NT2/D1 (cell line): ENCODE measurements around the gene ANO1.

Experiments
- DNase-seq: peaks from one replicate; pipeline ENCODE4 v3.0.0-alpha.2; 2011; ENCODE audit warnings: low read depth, low spot score
- H3K27me3 ChIP-seq: 2 replicates; pipeline ENCODE4 v1.6.0; 2011; ENCODE audit warnings: mild to moderate bottlenecking; ENCODE audit not compliant: insufficient read length, insufficient read depth
- H3K36me3 ChIP-seq: 2 replicates; pipeline ENCODE4 v1.6.1; 2011; ENCODE audit warnings: mild to moderate bottlenecking, low read length, mixed read lengths; ENCODE audit not compliant: insufficient read depth, insufficient read length
- H3K4me1 ChIP-seq: 2 replicates; pipeline ENCODE4 v1.5.1; 2011; ENCODE audit not compliant: insufficient read depth, insufficient read length
- H3K4me3 ChIP-seq: 2 replicates; pipeline ENCODE4 v1.5.1; 2011; ENCODE audit warnings: low read depth; ENCODE audit not compliant: insufficient read length
- H3K9ac ChIP-seq: 2 replicates; pipeline ENCODE4 v1.6.0; 2011; ENCODE audit warnings: low read depth; ENCODE audit not compliant: insufficient read length
- H3K9me3 ChIP-seq: 2 replicates; pipeline ENCODE4 v1.5.1; 2011; ENCODE audit warnings: mild to moderate bottlenecking, low read length; ENCODE audit not compliant: insufficient read depth
- SUZ12 ChIP-seq: IDR thresholded peaks from 2 replicates; pipeline ENCODE4 v1.6.1; 2011; ENCODE audit not compliant: insufficient read length, insufficient read depth; ENCODE audit errors: extremely low read depth
- YY1 ChIP-seq: IDR thresholded peaks from 2 replicates; pipeline ENCODE4 v1.6.1; 2011; ENCODE audit not compliant: insufficient read length, insufficient read depth
- ZNF274 ChIP-seq: IDR thresholded peaks from 2 replicates; pipeline ENCODE4 v1.6.1; 2011; ENCODE audit warnings: mild to moderate bottlenecking, low read depth, low read length

ANO1 gene

DNA sequence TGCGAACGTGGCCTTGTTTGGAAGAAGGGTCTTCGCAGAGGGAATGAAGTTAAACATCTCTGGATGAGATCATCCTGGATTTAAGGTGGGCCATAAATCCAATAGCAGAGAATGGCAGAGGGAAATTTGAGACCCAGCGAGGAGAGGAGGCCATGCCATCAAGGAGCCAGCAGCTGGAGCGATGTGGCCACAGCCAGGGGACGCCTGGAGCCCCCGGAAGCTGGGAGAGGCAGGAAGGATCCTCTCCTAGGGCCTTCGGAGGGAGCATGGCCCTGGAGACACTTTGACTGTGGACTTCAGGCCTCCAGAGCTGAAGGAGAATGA lies 22.1 kb downstream of the ANO1 start:
- TF ChIP-seq ZNF274 (no peak), SUZ12 (no peak), YY1 (no peak)
- Histone ChIP-seq H3K9ac (no peak overlapping the region), H3K27me3 (no peaks in the 10 kb centered on the region), H3K9me3 (no peaks in the 10 kb centered on the region), H3K4me1 (no peaks in the 10 kb centered on the region), H3K36me3 (no peaks in the 10 kb centered on the region), H3K4me3 (no peak overlapping the region)
- DNase-seq: no peak

DNA sequence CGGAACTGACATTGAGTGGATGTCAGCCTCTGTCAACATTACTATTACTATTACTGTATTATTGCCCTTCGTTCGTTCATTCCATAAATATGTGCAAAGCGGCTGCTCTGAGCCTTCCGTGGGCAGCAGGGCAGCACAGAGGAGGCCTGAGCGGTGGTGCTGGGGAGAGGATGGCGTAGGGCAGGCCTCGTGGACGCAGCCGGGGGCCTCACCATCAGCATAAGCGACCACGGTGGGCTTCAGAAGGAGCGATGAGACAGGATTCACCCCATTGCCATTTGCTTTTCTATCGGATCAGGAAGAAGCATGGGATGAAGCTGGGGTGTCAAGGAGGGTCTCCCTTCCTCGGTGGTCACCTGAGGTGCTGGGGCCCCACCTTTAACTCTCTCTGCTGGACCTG lies 22.7 kb downstream of the ANO1 start:
- H3K9ac ChIP-seq: no peak overlapping the region
- DNase-seq: no peak
- no peaks in the 10 kb centered on the region for H3K27me3 ChIP-seq
- TF ChIP-seq YY1 (no peak), ZNF274 (no peak), SUZ12 (no peak)
- H3K4me1 ChIP-seq: peaks cover 2% of the 10 kb centered on the region
- no peaks in the 10 kb centered on the region for H3K36me3 ChIP-seq
- H3K9me3 ChIP-seq: no peaks in the 10 kb centered on the region
- no peak overlapping the region for H3K4me3 ChIP-seq

DNA sequence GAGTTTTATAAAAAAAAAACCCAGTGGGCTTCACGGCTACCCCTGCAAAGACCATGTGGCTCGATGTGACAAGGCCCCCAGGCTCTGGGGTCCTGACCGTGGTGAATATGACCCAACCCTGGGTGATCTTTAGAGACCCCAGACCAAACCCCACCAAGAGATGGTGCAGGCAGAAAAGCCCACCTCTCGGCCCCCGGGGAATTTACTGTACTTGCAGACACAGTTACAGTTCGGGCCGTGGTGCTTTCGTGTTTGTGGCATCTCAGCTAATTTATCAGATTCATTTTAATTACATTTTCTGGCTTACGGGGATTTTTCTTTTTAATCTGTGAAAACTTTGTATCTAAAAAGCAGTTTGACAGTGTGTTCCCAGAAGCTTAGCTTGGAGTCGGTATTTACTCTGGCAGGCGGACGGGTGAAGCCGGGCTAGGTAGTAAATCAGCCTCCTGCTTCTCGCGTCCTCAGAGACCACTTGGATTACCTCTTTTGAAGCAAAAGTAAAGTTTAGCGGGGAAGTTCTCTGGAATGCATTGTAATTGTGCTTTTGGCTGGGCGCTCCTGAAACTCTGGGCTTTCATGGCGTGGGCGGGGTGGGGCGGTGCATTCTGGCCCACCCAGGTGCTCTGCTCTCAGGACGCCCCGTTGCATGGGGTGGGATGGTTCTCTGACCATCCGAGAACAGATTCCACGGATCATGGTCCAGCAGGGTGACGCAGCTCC lies 25.3 kb downstream of the ANO1 start:
- H3K9me3 ChIP-seq: no peaks in the 10 kb centered on the region
- H3K9ac ChIP-seq: no peak overlapping the region
- peaks cover 8% of the 10 kb centered on the region for H3K4me1 ChIP-seq
- H3K4me3 ChIP-seq: no peak overlapping the region
- no peak for DNase-seq
- H3K36me3 ChIP-seq: no peaks in the 10 kb centered on the region
- H3K27me3 ChIP-seq: no peaks in the 10 kb centered on the region
- no peak for TF ChIP-seq SUZ12
- TF ChIP-seq ZNF274: no peak
- TF ChIP-seq YY1: no peak

DNA sequence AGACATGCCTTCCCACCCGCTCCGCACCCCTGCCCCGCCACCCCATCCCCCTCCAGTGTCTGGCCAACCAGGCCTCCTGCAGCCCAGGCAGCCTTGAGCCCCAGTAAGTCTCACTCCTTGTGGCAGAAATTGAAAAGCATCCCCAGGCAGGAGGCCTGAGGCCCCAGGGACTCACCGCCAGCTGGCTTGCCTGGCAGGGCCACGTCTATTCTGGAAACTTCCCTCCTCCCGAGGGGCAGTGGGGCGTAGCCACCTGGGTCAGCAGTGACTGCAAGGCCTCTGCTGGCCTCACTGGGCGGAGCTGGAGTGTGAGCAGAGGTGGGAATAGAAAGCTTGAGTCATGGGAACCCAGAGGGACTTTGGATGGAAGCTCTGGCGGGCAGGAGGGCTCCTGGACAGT lies 26.3 kb downstream of the ANO1 start:
- H3K9ac ChIP-seq: no peak overlapping the region
- DNase-seq: no peak
- H3K27me3 ChIP-seq: no peaks in the 10 kb centered on the region
- TF ChIP-seq YY1: no peak
- TF ChIP-seq ZNF274: no peak
- TF ChIP-seq SUZ12: no peak
- H3K9me3 ChIP-seq: no peaks in the 10 kb centered on the region
- peaks cover 11% of the 10 kb centered on the region for H3K4me1 ChIP-seq
- no peak overlapping the region for H3K4me3 ChIP-seq
- H3K36me3 ChIP-seq: no peaks in the 10 kb centered on the region

DNA sequence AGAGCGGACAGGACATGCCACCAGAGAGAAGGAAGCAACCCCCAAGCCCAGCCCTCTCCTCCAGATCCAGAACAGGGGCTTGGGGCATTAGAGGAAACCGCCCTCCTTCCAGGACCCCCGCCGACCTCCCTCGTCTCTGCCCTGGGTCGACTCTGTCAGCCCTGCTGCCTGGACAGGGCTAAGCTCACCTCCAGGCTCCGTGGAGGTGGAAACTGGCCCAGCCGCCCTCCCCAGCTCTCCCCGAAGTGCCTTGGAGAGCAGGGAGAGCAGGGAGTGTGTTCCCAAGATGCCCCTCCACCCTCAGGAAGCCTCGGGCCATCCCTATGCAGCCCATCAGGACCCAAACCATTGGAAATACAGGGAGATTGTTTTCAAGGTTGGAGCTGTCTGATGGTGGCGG lies 26.8 kb downstream of the ANO1 start:
- TF ChIP-seq ZNF274 (no peak), SUZ12 (no peak), YY1 (no peak)
- Histone ChIP-seq H3K27me3 (no peaks in the 10 kb centered on the region), H3K9me3 (no peaks in the 10 kb centered on the region), H3K36me3 (no peaks in the 10 kb centered on the region), H3K4me3 (no peak overlapping the region), H3K9ac (no peak overlapping the region), H3K4me1 (peaks cover 13% of the 10 kb centered on the region)
- DNase-seq: no peak

DNA sequence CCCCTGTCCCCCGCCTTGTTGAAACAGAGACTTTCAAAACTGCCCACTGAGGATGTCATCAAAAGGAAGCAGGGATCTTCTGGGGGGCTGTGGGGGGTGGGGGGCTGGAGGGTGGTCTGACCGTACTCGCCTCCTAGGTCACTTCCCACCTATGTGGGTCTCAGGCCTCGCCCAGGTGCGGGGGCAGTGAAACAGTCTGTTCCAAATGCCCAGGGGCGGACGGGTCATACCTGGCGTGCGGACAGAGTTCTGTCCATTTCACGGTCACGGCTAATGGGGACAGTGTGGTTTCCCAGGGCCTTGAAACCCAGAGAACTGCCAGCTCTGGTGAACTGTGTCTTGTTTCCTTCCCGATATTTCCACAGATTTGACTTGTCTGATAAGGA lies 27.2 kb downstream of the ANO1 start:
- TF ChIP-seq ZNF274: no peak
- TF ChIP-seq YY1: no peak
- TF ChIP-seq SUZ12: no peak
- DNase-seq: no peak
- Histone ChIP-seq H3K4me1 (peaks cover 13% of the 10 kb centered on the region), H3K36me3 (no peaks in the 10 kb centered on the region), H3K4me3 (no peak overlapping the region), H3K9me3 (no peaks in the 10 kb centered on the region), H3K9ac (no peak overlapping the region), H3K27me3 (no peaks in the 10 kb centered on the region)

DNA sequence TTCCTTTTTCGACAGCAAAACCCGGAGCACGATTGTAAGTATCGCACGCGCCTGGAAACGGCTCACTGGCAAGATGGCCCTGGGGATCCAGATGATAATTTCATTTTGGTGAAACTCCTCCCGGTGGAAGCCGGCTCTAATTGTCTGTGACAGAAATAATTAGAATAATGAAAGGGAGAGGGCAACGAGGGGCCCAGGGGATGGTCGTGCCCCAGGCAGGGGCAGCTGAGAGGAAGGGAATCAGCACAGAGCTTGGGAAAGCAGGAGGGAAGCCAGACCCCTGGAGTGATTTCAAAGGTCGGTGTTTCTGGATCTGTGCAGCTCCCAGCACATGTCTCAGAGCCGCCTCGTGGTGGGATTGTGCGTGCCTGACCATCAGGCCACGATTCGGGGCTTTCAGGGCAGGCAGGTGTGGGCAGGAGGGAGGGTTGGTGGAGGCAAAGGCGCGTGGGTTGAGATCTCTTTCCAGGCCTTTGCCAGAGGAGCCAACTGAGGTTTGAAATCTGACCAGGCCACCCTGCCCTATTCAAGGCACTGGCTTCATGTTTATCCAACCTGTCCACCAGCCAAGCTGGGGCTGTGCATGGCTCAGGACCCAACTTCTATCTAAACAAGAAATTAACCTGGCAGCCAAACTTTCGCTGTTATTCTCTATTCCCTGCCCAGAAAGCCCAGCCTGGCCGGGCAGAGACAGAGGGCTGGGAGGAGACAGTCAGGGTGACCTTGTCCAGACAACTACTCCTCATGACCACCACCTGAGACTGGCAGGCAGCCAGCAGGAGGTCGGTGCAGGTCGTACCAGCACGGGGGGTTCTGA lies 27.8 kb downstream of the ANO1 start:
- TF ChIP-seq SUZ12 (no peak), YY1 (no peak), ZNF274 (no peak)
- DNase-seq: no peak
- H3K4me3 ChIP-seq: no peak overlapping the region

More for the DNA sequence above, 27.8 kb downstream of the ANO1 start:
- peaks cover 14% of the 10 kb centered on the region for H3K4me1 ChIP-seq
- H3K9me3 ChIP-seq: no peaks in the 10 kb centered on the region
- no peaks in the 10 kb centered on the region for H3K27me3 ChIP-seq
- H3K36me3 ChIP-seq: no peaks in the 10 kb centered on the region
- H3K9ac ChIP-seq: no peak overlapping the region
